C4-2B (cell line): ENCODE data around the gene SCIN.

Experiments
- CTCF ChIP-seq: fragments of 450-650 bp; conservative IDR thresholded peaks from 2 replicates; pipeline ENCODE4 v1.5.1; 2017; ENCODE audit warnings: mild to moderate bottlenecking
- ZFX ChIP-seq: fragments of 450-650 bp; IDR thresholded peaks from 2 replicates; pipeline ENCODE4 v1.6.1; 2017

DNA sequence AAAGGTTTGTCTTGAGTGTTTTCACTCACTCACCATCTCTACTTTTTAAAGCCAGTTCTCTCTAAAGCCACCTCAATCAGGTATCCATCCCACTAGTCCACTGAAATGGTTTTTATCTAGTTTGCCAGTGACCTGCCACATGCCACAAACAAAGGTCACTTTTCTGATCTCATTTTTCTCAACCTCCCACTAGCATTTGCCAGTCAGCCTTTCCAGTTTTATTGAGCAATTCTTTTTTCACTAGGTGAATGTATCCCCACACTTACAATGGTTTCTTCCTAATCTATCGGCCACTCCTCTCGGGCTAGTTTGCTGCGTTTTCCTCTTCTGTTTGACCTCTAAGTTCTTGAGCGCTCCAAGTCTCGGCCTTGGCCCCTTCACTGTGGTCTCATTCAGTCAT, 72.0 kb downstream of the SCIN start:
- no peak for TF ChIP-seq CTCF
- TF ChIP-seq ZFX: no peak
